ENCODE results near the gene STON2. TPM values are rescaled to one million over a fixed set of nuclear protein-coding genes. Genes with fewer than 3 reads are reported as not detected.

The STON2 gene
- total RNA-seq, 1 donor from 2014 or later = 91.9 TPM

- DNase-seq (ENCODE audit: low read depth) = no peak
These were observed 178.0 kb downstream of the STON2 start for GRCh38 chr14:81222126-81222525.

GRCh38 chr14:81221579-81222102, 178.5 kb downstream of the STON2 start:
- no peak for DNase-seq (ENCODE audit: low read depth)

GRCh38 chr14:81220830-81221578, 179.1 kb downstream of the STON2 start, which contains the start of gene GTF2A1:
Gene GTF2A1, minus strand, starts transcription at chr14:81220959. Its CDS starts 441 bp downstream, at chr14:81220518.
- peak; percentile 89 for DNase-seq (ENCODE audit: low read depth)

GRCh38 chr14:81220580-81220829, 179.6 kb downstream of the STON2 start:
- DNase-seq (ENCODE audit: low read depth) = no peak

GRCh38 chr14:81219759-81220579, 180.2 kb downstream of the STON2 start:
- DNase-seq (ENCODE audit: low read depth) = peak; percentile 10

- peak; percentile 95 for DNase-seq (ENCODE audit: low read depth)
These were observed 180.8 kb downstream of the STON2 start for GRCh38 chr14:81219210-81219758.

- peak; percentile 24 for DNase-seq (ENCODE audit: low read depth)
These were observed 188.3 kb downstream of the STON2 start for GRCh38 chr14:81211844-81212243.

Other genes with a start within 250 kb of the STON2 start
- 18.4 and 30.4 TPM in 2 replicates for gene GTF2A1, start 179.4 kb downstream of the STON2 start, total RNA-seq
- gene SEL1L, start 133.5 kb upstream of the STON2 start, total RNA-seq = 66.5 and 89.4 TPM in 2 replicates

Measured in renal cortical epithelial cell (primary cell).